ENCODE measurements around the gene FAM107B.

DNA sequence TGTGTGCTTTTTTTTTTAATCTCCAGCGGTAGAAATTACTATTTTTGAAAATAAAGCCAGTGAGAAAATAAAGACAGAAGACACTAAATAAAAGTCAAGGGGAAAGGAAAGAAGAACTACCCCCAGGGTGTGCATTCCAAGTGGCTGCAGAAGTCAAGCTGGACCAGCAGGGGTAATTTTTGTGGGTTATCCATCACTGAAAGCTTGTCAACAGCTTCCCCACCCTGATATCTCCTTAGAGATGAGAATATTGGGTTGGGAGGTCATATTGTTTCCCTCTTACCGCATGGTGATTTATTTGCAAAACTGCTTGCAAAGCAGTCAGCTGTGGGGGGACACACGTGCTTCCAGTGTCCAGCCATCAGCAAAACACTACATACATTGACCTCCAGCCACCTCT is 46.4 kb downstream of the FAM107B start:
- TF ChIP-seq, protein P1, sequence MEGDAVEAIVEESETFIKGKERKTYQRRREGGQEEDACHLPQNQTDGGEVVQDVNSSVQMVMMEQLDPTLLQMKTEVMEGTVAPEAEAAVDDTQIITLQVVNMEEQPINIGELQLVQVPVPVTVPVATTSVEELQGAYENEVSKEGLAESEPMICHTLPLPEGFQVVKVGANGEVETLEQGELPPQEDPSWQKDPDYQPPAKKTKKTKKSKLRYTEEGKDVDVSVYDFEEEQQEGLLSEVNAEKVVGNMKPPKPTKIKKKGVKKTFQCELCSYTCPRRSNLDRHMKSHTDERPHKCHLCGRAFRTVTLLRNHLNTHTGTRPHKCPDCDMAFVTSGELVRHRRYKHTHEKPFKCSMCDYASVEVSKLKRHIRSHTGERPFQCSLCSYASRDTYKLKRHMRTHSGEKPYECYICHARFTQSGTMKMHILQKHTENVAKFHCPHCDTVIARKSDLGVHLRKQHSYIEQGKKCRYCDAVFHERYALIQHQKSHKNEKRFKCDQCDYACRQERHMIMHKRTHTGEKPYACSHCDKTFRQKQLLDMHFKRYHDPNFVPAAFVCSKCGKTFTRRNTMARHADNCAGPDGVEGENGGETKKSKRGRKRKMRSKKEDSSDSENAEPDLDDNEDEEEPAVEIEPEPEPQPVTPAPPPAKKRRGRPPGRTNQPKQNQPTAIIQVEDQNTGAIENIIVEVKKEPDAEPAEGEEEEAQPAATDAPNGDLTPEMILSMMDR (IDR thresholded peaks at IDR 0.05; ENCODE audit: poor library complexity) = no peak
- no peak for TF ChIP-seq EZH2 (IDR thresholded peaks at IDR 0.05; ENCODE audit: borderline replicate concordance)
- no peak for TF ChIP-seq EZH2phosphoT487 (IDR thresholded peaks at IDR 0.05; ENCODE audit: low read depth, severe bottlenecking, unreplicated experiment)

All from hepatocyte (in vitro differentiated cells).